Fibroblast of pulmonary artery (primary cell): ENCODE data around the gene FIBCD1.
A peak's percentile ranks its signal among the peaks of the same experiment; 100 is the strongest.

Source experiments
- DNase-seq: peaks from one replicate; pipeline ENCODE4 v3.0.0-alpha.2; 2010; ENCODE audit warnings: low read depth
- H3K4me3 ChIP-seq: replicated peaks from 2 replicates; pipeline ENCODE4 v1.5.1; 2011; ENCODE audit warnings: low read depth, mild to moderate bottlenecking, control low read depth, low read length, moderate library complexity
- TF ChIP-seq, protein P1 (sequence below): IDR thresholded peaks from 2 replicates; pipeline ENCODE4 v1.5.1; 2011; ENCODE audit warnings: mild to moderate bottlenecking, control low read depth, low read length, inconsistent platforms; ENCODE audit errors: missing control alignments

FIBCD1 gene

DNA sequence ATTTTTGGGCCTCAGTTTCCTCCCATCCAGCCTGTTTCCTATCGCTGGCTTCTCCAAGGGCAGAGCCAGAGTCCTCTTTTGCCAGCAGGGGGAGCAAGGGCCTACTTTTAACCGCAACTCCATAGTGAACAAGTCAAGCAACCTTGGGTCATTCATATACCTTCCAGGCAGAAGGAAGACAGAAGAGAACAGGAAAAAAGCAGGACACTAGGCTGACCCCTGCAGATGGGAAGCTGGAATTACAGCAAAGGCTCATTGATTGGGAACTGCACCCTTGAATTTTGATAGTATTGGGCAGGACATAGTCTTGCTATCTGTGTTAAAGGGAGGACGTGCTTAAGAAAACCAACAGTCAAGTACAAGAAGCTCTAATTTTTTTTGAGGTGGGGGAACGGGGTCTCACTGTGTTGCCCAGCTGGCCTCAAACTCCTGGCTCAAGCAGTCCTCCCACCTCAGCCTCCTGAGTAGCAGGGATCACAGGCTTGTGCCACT, 72.5 kb downstream of the FIBCD1 start:
- DNase-seq = peak; percentile 92
- H3K4me3 ChIP-seq = no peak overlapping the region
- TF ChIP-seq, protein P1, sequence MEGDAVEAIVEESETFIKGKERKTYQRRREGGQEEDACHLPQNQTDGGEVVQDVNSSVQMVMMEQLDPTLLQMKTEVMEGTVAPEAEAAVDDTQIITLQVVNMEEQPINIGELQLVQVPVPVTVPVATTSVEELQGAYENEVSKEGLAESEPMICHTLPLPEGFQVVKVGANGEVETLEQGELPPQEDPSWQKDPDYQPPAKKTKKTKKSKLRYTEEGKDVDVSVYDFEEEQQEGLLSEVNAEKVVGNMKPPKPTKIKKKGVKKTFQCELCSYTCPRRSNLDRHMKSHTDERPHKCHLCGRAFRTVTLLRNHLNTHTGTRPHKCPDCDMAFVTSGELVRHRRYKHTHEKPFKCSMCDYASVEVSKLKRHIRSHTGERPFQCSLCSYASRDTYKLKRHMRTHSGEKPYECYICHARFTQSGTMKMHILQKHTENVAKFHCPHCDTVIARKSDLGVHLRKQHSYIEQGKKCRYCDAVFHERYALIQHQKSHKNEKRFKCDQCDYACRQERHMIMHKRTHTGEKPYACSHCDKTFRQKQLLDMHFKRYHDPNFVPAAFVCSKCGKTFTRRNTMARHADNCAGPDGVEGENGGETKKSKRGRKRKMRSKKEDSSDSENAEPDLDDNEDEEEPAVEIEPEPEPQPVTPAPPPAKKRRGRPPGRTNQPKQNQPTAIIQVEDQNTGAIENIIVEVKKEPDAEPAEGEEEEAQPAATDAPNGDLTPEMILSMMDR = peak; percentile 94

DNA sequence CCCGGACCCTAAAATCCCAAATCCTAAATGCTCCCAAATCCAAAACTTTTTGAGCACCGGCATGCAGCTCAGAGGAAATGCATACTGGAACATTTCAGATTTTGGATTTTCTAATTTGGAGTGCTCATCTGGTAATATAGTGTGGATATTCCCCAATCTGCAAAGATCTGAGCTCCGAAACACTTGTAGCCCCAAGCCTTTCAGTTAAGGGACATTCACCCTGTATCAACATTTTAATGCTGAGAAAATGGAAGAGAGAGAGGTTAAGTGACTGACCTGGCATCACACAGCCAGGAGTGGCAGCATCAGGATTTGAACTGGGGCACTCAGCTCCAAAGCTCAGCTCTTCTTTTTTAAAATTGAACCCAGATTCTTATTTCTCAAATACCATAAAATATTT, 73.1 kb downstream of the FIBCD1 start:
- TF ChIP-seq, protein P1 = no peak
- no peak overlapping the region for H3K4me3 ChIP-seq
- DNase-seq = no peak

DNA sequence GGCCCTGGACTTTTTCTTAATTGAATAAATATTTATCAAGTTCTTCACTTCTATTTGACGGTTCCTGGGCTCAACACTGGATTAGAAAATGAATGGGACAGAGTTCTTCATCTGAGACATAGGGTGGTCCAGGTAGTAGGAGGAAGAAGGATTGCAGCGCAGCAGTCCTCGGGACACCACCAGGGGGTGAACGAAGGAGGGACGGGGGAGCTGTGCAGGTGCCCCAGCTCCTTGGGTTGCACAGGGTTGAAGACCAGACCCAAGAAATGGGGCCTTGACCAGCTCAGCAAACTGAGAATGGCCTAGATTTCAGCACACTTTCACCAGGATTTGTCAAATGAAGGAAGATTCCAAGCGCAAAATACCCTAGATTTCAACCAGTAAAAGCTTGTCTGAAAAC, 74.5 kb downstream of the FIBCD1 start:
- H3K4me3 ChIP-seq = no peak overlapping the region
- DNase-seq = no peak
- TF ChIP-seq, protein P1 = no peak

DNA sequence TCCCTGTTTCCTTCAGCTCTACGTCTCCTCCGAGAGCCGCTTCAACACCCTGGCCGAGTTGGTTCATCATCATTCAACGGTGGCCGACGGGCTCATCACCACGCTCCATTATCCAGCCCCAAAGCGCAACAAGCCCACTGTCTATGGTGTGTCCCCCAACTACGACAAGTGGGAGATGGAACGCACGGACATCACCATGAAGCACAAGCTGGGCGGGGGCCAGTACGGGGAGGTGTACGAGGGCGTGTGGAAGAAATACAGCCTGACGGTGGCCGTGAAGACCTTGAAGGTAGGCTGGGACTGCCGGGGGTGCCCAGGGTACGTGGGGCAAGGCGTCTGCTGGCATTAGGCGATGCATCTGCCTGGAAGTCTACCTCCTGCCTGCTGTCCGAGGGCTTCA, 76.3 kb downstream of the FIBCD1 start:
- no peak overlapping the region for H3K4me3 ChIP-seq
- TF ChIP-seq, protein P1 = no peak
- DNase-seq = no peak

DNA sequence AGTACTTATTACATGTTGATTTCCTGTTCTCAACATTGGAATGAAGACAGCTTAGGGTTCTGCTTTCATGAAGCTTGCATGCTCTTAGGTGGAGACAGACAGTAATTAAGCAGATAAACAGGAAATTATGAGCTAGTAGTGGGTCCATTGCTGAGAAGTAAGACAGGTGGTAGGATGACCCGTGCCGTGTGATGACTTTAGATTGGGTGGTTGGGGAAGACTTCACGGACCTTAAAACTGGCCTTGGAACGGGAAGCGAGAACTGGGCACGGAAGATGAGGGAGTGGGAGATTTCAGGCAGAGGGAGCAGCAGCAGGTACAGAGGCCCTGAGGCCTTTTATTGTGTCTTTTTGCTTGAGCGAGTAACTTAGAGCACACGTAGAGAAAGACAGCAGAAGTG, 76.8 kb downstream of the FIBCD1 start:
- no peak overlapping the region for H3K4me3 ChIP-seq
- DNase-seq = no peak
- TF ChIP-seq, protein P1 = no peak

DNA sequence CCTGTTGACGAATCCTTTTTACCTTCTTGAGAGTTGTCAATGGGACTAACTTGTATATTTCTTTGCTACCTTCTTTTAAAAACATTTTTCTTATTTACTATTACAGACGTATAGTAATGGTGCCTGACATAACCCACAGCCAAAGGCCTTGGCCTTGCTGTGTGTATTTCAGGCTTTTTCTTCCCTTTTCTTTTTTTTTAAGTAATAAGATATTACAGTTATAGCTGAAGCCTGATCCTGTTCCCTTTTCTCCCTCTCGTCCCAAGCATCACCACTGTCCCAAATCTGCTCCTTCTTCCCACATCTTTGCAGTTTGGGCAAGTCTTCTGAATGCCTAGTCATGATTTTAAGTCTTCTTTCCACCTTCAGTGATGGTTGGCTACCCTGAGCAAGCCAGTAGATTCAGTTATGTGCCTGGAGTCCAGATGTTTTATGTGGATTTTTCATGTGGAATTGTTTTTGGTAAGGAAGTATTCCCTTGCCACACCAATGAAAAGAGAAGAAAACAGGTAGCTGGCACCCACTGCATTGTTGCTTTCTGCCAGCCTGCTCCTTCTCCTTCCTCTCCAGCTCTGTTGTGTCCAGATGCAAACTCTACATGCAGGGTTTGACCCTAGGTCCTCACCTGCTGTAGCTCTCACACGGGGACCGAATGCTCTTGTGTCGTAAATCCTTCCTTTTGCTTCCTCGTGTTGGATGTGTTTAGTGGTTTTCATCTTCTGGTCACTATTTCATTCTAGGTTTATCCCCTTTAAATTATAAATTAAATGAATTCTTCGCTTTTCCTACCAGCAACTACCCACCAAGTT, 77.5 kb downstream of the FIBCD1 start:
- TF ChIP-seq, protein P1 = no peak
- no peak overlapping the region for H3K4me3 ChIP-seq
- DNase-seq = no peak
